Measurements from ENCODE around the gene NOTCH2.
"Not testable (repeated sequence)": the region's sequence is repeated elsewhere in the genome, so short reads cannot be mapped to it uniquely, and the experiment has no call there.

The NOTCH2 gene

DNA sequence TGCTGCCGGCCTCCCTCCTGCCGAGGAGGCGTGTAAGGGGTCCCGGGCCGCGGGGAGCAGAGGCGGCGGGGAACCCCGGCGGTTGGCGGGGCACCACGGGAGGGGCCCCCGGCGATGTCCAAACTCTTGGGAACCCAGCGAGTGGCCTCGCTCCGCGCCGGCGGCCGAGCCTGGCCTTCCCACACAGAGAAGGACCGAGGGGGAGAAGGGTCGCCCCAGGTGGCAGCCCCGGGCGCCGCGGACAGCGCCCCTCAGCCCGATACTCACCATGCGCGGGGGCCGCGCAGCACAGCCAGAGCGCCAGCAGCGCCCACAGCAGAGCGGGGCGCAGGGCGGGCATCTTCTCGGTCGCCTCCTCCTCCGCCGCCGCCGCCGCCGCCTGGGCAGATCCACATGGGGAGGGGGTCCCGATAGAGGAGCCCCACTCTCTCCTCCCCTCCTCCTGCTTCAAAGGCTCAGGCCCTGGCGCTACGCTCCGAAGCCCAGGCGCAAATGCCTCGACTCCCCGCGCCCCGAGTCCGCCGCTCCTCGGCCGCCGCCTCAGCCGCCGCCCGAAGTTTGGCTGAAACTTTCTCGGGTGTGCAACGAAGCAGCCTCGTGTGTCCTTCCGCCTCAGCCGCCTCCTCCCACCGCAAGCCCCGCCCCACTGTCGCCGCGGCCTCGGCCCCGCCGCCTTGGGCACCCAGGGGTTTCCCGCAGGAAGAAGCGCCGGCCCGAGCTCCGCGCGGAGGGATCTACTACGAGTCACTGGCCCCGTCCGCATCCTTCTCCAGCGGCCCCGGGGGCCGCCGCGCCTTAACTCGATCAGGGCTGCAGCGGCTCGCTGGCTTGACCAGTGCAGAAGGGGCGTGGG is at the start of gene NOTCH2:
TSS of gene NOTCH2 (minus strand) at position 596 of the 853 bp plus-strand sequence. CDS start at position 340, 256 bp downstream.
- peak; percentile 74 for DNase-seq

DNA sequence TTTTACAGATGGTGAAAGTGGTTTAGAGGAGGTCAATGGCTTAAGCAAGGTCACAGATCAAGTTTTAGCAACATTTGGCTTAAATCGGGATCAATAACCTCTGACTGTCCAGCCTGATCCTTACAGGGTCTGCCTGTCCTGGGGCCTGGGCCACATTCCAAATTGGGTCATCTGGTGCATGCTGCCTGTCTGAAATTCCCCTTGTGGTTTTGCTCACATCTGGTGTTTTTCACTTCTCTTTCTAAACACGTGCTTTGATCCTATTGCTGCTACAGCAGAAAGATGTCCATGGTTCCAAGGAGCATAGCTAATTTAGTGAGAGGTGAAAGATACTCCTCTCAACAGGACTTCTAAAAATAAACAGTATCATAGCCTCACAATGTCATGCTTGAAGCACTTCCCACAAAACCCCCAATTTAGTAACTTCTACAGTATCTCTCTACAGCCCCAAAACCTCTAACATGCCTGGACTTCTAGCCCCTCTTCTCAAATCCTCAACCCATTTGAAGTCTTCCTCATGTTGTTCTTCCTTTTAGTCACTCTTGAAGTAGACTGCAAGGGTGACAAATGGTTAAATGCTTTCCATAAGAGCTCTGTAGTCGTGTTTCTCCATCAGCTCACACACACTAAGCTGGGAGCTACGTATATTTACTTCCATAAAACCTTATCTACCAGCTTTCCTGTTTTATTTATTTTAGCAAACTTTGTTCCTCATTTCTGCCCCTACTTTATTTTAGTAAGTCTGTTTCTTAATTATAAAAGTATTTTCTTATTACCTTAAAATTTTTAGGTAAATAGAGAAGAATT is 48.1 kb upstream of the NOTCH2 start:
- not testable (repeated sequence) for DNase-seq

GRCh38 chr1:120116094-120116493 is 46.6 kb upstream of the NOTCH2 start:
- DNase-seq = not testable (repeated sequence)

GRCh38 chr1:120113134-120113533 is 43.7 kb upstream of the NOTCH2 start:
- DNase-seq = not testable (repeated sequence)

GRCh38 chr1:120112212-120112611 is 42.8 kb upstream of the NOTCH2 start:
- not testable (repeated sequence) for DNase-seq

DNA sequence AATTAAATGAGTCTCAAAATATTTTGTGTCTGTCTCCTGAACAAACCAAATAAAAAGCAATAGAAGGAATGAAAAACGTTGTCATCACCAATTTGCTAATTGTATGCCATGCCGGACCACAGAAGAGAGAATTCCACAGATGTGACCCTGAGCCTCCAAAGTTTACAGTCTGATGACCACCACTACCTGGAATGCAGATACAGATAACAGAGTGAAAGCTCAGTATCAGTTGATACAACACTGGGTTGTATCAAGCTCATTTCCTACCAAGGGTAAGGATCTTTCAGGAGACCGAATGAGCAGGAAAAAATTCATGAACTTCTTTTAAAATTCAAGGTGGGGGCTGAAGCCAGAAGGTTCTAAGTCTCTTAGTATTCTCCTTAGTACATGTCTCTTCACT is 42.3 kb upstream of the NOTCH2 start:
- DNase-seq = not testable (repeated sequence)

DNA sequence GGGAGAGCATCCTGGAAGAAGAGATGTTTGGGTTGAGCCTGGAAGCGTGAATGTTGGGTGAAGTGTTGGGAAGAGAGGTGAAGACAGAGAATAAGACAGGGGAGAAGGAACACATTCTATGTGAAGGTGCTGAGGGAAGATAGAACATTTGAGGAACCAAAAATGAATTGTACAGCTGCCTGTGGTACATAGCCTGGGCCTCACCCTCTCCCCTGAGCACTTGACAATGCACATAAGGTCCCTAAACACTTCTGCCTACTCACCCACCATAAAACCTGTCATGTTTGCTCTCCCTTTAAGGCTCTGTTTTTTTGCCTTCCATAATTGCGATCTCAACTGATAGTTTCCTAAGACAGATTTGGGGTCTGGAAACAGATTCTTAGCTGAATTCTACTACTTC is 41.5 kb upstream of the NOTCH2 start:
- DNase-seq = not testable (repeated sequence)

DNA sequence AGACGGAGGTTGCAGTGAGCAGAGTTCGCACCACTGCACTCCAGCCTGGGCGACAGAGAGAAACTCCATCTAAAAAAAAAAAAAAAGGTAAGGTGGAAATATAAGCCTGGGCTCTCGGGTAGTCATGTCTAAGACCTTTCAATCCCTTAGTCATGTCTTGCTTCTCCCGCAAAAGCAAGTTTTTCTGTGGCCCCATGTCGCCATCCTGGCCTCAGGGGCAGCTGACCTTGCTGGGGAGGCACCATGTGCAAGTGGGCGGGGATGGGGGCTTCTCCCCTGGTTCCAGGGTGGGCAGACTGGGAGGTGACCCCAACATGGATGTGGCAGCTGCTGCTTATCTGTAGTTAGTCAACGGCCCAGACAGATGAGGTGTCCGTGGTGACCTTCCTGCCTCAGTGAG is 40.2 kb upstream of the NOTCH2 start:
- DNase-seq = not testable (repeated sequence)

DNA sequence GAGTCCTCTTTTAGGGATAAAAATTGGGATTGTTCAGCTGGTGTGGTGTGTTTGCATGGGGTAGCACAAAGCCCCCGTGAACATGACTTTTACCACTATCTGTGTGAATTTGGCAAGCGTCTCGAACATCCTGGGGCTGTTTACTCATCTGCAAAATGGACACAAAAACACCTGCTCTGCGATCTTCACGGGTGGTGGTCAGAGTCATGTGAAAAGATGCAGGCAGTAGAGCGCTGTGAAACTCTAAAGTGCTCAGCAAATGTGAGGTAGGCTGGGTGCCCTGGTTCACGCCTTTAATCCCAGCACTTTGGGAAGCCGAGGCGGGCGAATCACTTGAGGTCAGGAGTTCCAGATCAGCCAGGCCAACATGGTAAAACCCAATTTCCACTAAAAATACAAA is 39.7 kb upstream of the NOTCH2 start:
- DNase-seq = not testable (repeated sequence)

- DNase-seq = not testable (repeated sequence)
Measured at GRCh38 chr1:120105288-120105687, 35.8 kb upstream of the NOTCH2 start.

GRCh38 chr1:120103768-120104167 is 34.3 kb upstream of the NOTCH2 start:
- DNase-seq = not testable (repeated sequence)

DNA sequence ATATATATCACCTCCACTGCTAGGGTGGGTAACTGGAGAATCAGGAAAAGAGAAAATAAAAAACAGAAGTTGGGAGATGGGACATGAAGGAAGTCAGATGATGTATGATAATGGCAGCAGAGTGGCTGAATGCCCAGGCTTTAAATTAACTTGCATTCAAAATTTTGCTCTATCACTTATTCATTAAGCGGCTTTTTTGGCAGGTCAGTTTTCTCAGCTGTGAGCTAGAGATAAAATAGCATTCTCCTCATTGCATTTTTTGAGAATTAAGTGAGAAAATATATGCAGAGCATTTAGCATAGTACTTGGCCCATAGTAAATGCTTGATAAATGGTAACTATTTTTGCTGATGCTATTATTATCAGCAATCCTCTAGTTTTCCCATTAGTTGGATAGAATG is 32.1 kb upstream of the NOTCH2 start:
- not testable (repeated sequence) for DNase-seq

GRCh38 chr1:120100590-120100989 is 31.1 kb upstream of the NOTCH2 start:
- not testable (repeated sequence) for DNase-seq

GRCh38 chr1:120098986-120099759 is 29.7 kb upstream of the NOTCH2 start:
- not testable (repeated sequence) for DNase-seq

GRCh38 chr1:120096981-120097545 is 27.6 kb upstream of the NOTCH2 start:
- DNase-seq = not testable (repeated sequence)

DNA sequence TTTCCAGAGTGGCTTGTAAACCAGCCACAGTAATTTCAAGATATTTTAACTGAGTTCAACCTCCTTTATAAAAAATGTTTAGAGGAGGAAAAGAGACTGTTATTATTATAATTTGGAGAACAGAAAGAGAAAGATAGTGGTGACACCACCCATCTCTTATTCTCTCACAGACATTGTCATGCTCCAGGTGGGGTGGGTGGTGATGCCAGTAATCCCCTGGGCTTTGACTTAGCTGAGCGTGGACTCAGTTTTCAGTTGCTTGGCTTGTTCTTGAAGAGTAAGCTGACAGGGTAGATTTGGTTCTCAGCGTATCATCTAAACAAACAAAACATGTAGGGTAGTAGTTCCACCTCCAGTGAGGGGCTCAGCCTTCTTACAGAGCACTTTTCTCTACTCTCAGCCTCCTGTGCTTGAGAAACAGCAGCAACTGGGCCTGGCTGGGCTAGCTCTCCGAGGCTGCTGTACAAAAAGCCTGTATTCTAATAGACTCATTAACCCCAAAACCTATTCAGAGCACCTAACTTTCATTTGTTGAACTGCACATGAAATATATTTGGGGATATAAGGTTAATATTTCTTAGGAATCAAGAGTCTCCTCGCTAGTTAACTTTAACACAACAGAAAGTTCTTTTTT is 24.2 kb upstream of the NOTCH2 start:
- DNase-seq = not testable (repeated sequence)

DNA sequence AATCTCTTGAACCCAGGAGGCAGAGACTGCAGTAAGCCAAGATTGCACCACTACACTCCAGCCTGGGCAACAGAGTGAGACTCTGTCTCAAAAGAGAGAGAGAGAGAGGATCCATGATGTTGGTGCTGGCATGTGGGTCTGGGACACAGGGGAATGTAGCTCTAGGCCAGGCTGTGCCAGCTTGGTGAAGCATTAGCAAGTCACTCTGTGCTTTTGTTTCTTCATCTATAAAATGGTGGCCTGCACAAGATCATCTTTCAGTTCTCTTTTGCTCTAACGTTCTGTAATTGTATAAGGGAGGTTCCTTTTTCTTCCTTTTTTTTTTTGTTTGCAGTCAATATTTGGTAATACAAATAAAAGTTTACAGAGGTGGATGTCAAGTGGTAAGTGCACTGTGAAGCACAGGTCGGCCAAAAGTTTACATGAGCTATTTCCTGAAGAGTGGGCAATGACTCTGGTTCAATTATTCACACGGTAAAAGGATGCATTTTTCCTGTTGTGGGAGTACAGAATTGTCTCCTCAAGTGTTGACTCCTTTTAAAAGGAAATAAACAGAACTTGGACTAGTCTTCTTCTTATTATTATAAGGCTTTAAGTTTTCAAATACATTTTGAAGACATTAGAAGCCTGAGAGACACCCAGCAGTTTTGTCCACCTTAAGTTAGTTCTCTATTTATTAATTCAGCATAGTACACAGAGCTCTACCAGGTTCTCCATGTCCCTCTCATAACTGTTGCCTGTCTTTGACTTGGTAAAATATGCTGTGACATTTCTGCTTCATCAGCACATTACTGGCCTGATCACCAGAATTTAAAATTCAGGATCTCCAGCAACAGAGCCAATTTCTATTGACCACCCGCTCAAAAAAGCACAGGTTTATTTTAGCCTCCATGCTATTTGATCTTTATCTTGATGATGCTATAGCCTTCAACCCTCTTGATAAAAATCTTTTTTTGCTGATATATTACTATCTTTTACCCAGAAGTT is 23.1 kb upstream of the NOTCH2 start:
- DNase-seq = not testable (repeated sequence)

GRCh38 chr1:120090830-120091229 is 21.4 kb upstream of the NOTCH2 start:
- not testable (repeated sequence) for DNase-seq

DNA sequence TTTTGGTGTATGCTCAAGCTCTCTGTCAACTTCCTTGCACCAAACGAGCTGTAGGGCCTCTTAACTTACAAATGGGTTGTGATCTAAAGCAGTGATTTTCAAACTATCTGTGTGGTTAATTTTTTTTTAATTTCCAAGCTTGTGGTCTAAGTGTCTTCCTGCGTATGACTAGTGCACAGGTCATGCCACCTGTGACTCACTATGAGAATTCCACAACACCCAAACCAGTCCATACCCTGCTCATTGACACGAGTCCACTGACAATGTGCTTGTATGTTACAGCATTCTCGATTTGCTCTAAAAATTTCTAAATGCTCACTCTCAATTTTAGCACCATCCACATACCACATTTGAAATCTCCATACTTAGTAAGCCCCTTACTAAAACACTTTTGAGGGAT is 18.5 kb upstream of the NOTCH2 start:
- DNase-seq = not testable (repeated sequence)

DNA sequence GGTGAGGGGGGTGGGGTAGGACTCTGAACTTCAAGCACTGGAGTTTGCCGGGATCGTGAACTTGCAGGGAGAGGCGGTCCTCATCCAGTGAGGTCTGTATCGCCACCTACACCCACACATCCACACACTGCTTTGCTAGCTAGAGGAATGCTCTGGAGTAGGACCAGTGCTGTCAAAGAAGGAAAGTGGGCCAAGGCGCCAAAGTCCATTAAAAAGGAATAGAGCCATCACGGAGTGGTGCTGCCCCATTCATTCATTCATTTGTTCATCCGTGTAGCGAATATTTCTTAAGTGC is 405 bp upstream of the NOTCH2 start:
- DNase-seq = not testable (repeated sequence)

DNA sequence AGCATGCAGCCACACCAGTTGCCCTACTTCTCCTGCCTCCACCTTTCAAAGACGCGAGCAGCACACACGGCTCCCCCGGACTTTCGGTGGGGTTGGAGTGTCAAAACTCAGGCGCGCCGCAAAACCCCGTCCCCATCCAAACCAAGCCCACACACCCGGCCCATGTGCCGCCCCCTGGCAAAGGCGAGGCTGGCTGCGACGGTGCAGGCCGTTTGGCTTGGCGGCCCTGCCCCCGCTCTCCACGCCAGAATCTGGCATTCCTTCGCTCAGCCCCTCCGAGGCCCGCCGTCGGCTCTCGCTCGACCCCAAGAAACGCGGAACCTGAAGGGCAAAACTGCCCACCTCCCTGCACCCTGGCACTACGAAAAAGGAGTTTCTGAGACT is 787 bp downstream of the NOTCH2 start:
- not testable (repeated sequence) for DNase-seq

Measured in retina (tissue), 1 donor.